ENCODE measurements around the gene TYW5. TPM values are rescaled to one million over a fixed set of nuclear protein-coding genes. Genes with fewer than 3 reads are reported as not detected.

TYW5 gene
- total and polyA plus RNA-seq, 2 of the 13 experiments (the other 11 are each of a cell fraction or from before 2014, with no cell fraction given) = 8.3 to 14.6 TPM

DNA sequence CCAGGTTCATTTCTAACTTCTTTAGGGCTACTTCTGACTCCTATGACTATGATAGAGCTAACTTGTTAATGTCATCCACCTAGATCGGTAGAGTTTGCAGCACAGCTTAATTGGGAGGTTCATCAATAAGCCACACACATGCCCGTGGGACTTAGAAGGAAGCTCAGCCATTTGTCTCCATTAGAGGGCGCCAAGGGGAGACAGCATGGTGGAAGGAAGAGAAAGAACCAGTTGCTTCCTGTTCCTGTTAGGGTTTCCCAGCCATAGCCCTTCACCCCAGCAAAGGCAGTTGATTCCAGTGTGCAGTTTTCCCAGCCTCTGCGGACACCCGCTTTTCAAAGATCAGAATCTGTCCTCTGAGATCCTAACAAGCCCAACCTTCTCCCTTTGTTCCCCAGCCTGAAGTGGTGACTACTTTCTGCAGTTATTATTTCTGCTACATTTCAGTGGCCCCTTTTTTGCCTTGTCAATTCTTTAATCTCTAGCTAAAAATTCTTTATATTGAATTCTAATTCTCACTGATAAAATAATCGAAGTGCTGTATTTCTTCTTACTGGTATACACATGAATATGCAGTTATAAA, 30.4 kb upstream of the TYW5 start (continued):
- TF ChIP-seq FOXK1 (CRISPR knock-in tag; IDR thresholded peaks at IDR 0.05; ENCODE audit: borderline replicate concordance, low read depth) = peak; percentile 34; the same call in 1 of the 2 replicates
- no peak for TF ChIP-seq ZNF256 (CRISPR knock-in tag; conservative IDR thresholded peaks at IDR 0.05)
- TF ChIP-seq, protein P1, sequence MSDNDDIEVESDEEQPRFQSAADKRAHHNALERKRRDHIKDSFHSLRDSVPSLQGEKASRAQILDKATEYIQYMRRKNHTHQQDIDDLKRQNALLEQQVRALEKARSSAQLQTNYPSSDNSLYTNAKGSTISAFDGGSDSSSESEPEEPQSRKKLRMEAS (IDR thresholded peaks at IDR 0.05) = peak; percentile 37; the same call in 1 of the 2 replicates
- TF ChIP-seq, protein P2, sequence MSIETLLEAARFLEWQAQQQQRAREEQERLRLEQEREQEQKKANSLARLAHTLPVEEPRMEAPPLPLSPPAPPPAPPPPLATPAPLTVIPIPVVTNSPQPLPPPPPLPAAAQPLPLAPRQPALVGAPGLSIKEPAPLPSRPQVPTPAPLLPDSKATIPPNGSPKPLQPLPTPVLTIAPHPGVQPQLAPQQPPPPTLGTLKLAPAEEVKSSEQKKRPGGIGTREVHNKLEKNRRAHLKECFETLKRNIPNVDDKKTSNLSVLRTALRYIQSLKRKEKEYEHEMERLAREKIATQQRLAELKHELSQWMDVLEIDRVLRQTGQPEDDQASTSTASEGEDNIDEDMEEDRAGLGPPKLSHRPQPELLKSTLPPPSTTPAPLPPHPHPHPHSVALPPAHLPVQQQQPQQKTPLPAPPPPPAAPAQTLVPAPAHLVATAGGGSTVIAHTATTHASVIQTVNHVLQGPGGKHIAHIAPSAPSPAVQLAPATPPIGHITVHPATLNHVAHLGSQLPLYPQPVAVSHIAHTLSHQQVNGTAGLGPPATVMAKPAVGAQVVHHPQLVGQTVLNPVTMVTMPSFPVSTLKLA (IDR thresholded peaks at IDR 0.05) = no peak
- no peak for TF ChIP-seq ZNF431 (CRISPR knock-in tag; IDR thresholded peaks at IDR 0.05; ENCODE audit: borderline replicate concordance, low read depth)
- TF ChIP-seq STAG1 (CRISPR knock-in tag; IDR thresholded peaks at IDR 0.05) = peak; percentile 87
- TF ChIP-seq ZNF572 (CRISPR knock-in tag; IDR thresholded peaks at IDR 0.05) = no peak
- TF ChIP-seq SMC3 (IDR thresholded peaks at IDR 0.05; ENCODE audit: low read length) = peak; percentile 93
- peak; percentile 82 for TF ChIP-seq YY1 (IDR thresholded peaks at IDR 0.05; ENCODE audit: insufficient read depth, insufficient replicate concordance, low read depth, low read length)
- TF ChIP-seq ERF (CRISPR knock-in tag; IDR thresholded peaks at IDR 0.05) = no peak
- TF ChIP-seq RAD21 (CRISPR knock-in tag; IDR thresholded peaks at IDR 0.05) = peak; percentile 54; the same call in 1 of the 2 replicates
- no peak for TF ChIP-seq HIVEP1 (CRISPR knock-in tag; IDR thresholded peaks at IDR 0.05)
- TF ChIP-seq ZNF619 (CRISPR knock-in tag; IDR thresholded peaks at IDR 0.05) = no peak
- TF ChIP-seq, protein P3, sequence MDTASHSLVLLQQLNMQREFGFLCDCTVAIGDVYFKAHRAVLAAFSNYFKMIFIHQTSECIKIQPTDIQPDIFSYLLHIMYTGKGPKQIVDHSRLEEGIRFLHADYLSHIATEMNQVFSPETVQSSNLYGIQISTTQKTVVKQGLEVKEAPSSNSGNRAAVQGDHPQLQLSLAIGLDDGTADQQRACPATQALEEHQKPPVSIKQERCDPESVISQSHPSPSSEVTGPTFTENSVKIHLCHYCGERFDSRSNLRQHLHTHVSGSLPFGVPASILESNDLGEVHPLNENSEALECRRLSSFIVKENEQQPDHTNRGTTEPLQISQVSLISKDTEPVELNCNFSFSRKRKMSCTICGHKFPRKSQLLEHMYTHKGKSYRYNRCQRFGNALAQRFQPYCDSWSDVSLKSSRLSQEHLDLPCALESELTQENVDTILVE (CRISPR knock-in tag; IDR thresholded peaks at IDR 0.05) = peak; percentile 31; the same call in 1 of the 2 replicates
- TF ChIP-seq RNF2 (conservative IDR thresholded peaks at IDR 0.05; ENCODE audit: low read depth) = no peak
- peak; percentile 85 for TF ChIP-seq KAT8 (CRISPR knock-in tag; IDR thresholded peaks at IDR 0.05)
- TF ChIP-seq, protein P4, sequence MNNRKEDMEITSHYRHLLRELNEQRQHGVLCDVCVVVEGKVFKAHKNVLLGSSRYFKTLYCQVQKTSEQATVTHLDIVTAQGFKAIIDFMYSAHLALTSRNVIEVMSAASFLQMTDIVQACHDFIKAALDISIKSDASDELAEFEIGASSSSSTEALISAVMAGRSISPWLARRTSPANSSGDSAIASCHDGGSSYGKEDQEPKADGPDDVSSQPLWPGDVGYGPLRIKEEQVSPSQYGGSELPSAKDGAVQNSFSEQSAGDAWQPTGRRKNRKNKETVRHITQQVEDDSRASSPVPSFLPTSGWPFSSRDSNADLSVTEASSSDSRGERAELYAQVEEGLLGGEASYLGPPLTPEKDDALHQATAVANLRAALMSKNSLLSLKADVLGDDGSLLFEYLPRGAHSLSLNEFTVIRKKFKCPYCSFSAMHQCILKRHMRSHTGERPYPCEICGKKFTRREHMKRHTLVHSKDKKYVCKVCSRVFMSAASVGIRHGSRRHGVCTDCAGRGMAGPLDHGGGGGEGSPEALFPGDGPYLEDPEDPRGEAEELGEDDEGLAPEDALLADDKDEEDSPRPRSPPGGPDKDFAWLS (CRISPR knock-in tag; IDR thresholded peaks at IDR 0.05; ENCODE audit: borderline replicate concordance) = no peak
- TF ChIP-seq ZNF335 (CRISPR knock-in tag; IDR thresholded peaks at IDR 0.05) = no peak
- peak; percentile 13; the same call in 1 of the 2 replicates for TF ChIP-seq RXRB (CRISPR knock-in tag; IDR thresholded peaks at IDR 0.05; ENCODE audit: borderline replicate concordance)
- TF ChIP-seq HDAC6 (IDR thresholded peaks at IDR 0.05; ENCODE audit: low read depth, low read length) = no peak
- peak; percentile 96 for TF ChIP-seq ZNF644 (CRISPR knock-in tag; IDR thresholded peaks at IDR 0.05; ENCODE audit: low read depth)
- TF ChIP-seq NR2C2 (CRISPR knock-in tag; IDR thresholded peaks at IDR 0.05; ENCODE audit: borderline replicate concordance) = peak; percentile 14; the same call in 1 of the 2 replicates
- TF ChIP-seq SRF (IDR thresholded peaks at IDR 0.05; ENCODE audit: low read depth, low read length) = no peak
- TF ChIP-seq LCORL (IDR thresholded peaks at IDR 0.05) = peak; percentile 44; the same call in 1 of the 2 replicates
- TF ChIP-seq LCORL (CRISPR knock-in tag; IDR thresholded peaks at IDR 0.05) = no peak
- TF ChIP-seq, protein P5, sequence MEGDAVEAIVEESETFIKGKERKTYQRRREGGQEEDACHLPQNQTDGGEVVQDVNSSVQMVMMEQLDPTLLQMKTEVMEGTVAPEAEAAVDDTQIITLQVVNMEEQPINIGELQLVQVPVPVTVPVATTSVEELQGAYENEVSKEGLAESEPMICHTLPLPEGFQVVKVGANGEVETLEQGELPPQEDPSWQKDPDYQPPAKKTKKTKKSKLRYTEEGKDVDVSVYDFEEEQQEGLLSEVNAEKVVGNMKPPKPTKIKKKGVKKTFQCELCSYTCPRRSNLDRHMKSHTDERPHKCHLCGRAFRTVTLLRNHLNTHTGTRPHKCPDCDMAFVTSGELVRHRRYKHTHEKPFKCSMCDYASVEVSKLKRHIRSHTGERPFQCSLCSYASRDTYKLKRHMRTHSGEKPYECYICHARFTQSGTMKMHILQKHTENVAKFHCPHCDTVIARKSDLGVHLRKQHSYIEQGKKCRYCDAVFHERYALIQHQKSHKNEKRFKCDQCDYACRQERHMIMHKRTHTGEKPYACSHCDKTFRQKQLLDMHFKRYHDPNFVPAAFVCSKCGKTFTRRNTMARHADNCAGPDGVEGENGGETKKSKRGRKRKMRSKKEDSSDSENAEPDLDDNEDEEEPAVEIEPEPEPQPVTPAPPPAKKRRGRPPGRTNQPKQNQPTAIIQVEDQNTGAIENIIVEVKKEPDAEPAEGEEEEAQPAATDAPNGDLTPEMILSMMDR (CRISPR knock-in tag; IDR thresholded peaks at IDR 0.05) = peak; percentile 86
- TF ChIP-seq KDM4B (CRISPR knock-in tag; IDR thresholded peaks at IDR 0.05) = 0 out of 2 replicates have a peak, but pooled peaks have one; percentile 34
